ENCODE measurements around the gene UTS2R.

Gene UTS2R

GRCh38 chr17:82342361-82343079 lies 29.0 kb upstream of the UTS2R start:
- no CpG with 5 or more reads among the region's 28 CpGs for WGBS (ENCODE audit: extremely low coverage, insufficient coverage, insufficient read length)
- Histone ChIP-seq H3K79me1 (ENCODE audit: low read length) (peaks cover 21% of the 10 kb centered on the region), H3K4me1 (ENCODE audit: control insufficient read depth in 1 of 2, insufficient read depth in 2 of 2, low read length in 2 of 2) (peaks cover 24 to 33% of the 10 kb centered on the region in 2 experiments), H4K12ac (ENCODE audit: low read depth, low read length) (no peak overlapping the region), H3K23ac (ENCODE audit: low read length) (no peak overlapping the region), H4K91ac (ENCODE audit: low read depth, low read length) (peak overlapping the region; percentile 20), H3K9ac (ENCODE audit: low read length) (no peak overlapping the region), H3K14ac (ENCODE audit: low read length) (peak overlapping the region; percentile 17), H3K4me3 (ENCODE audit: low read depth, low read length) (no peak overlapping the region), H2AK5ac (ENCODE audit: low read length) (peak overlapping the region; percentile 9), H2BK5ac (ENCODE audit: low read depth, low read length, poor library complexity) (no peak overlapping the region), H3K4ac (ENCODE audit: low read depth, low read length) (no peak overlapping the region), H3K27me3 (ENCODE audit: insufficient read depth, low read length) (no peaks in the 10 kb centered on the region), H3K36me3 (ENCODE audit: control insufficient read depth in 1 of 2, insufficient read depth in 2 of 2, low read length in 2 of 2) (no peaks in the 10 kb centered on the region), H2BK120ac (ENCODE audit: insufficient read depth, low read length, poor library complexity) (peak overlapping the region; percentile 11), H3K9me3 (ENCODE audit: insufficient read depth, low read depth, low read length) (peaks cover 8% of the 10 kb centered on the region), H2BK12ac (ENCODE audit: low read length) (peak overlapping the region; percentile 42), H4K8ac (ENCODE audit: low read depth, low read length) (no peak overlapping the region), H2AFZ (ENCODE audit: insufficient read depth, low read length, poor library complexity) (no peak overlapping the region), H3K18ac (ENCODE audit: low read length) (no peak overlapping the region), H3K4me2 (ENCODE audit: low read length) (no peak overlapping the region), H3K79me2 (ENCODE audit: control insufficient read depth, insufficient read depth, low read length, poor library complexity) (peaks cover 8% of the 10 kb centered on the region), H3K27ac (ENCODE audit: low read depth, low read length) (no peak overlapping the region)
- no peak for DNase-seq

- no peak overlapping the region for H3K18ac ChIP-seq (ENCODE audit: low read length)
- no peak overlapping the region for H2BK12ac ChIP-seq (ENCODE audit: low read length)
- H2BK5ac ChIP-seq (ENCODE audit: low read depth, low read length, poor library complexity), result no peak overlapping the region
- no peak overlapping the region for H3K4me3 ChIP-seq (ENCODE audit: low read depth, low read length)
- no peak overlapping the region for H4K12ac ChIP-seq (ENCODE audit: low read depth, low read length)
- H2AFZ ChIP-seq (ENCODE audit: insufficient read depth, low read length, poor library complexity), result no peak overlapping the region
- WGBS (ENCODE audit: extremely low coverage, insufficient coverage, insufficient read length), result no CpG with 5 or more reads among the region's 5 CpGs
- peaks cover 19% of the 10 kb centered on the region for H3K79me1 ChIP-seq (ENCODE audit: low read length)
- H3K23ac ChIP-seq (ENCODE audit: low read length), result no peak overlapping the region
- no peak overlapping the region for H3K9ac ChIP-seq (ENCODE audit: low read length)
- H3K4me2 ChIP-seq (ENCODE audit: low read length), result no peak overlapping the region
- no peak overlapping the region for H4K91ac ChIP-seq (ENCODE audit: low read depth, low read length)
- no peak overlapping the region for H3K4ac ChIP-seq (ENCODE audit: low read depth, low read length)
- H3K9me3 ChIP-seq (ENCODE audit: insufficient read depth, low read depth, low read length), result peaks cover 8% of the 10 kb centered on the region
- H3K36me3 ChIP-seq (ENCODE audit: control insufficient read depth in 1 of 2, insufficient read depth in 2 of 2, low read length in 2 of 2), result no peaks in the 10 kb centered on the region
- peaks cover 8% of the 10 kb centered on the region for H3K79me2 ChIP-seq (ENCODE audit: control insufficient read depth, insufficient read depth, low read length, poor library complexity)
- no peak overlapping the region for H2AK5ac ChIP-seq (ENCODE audit: low read length)
- H4K8ac ChIP-seq (ENCODE audit: low read depth, low read length), result no peak overlapping the region
- H2BK120ac ChIP-seq (ENCODE audit: insufficient read depth, low read length, poor library complexity), result no peak overlapping the region
- no peak overlapping the region for H3K14ac ChIP-seq (ENCODE audit: low read length)
- no peak for DNase-seq
- H3K4me1 ChIP-seq (ENCODE audit: control insufficient read depth in 1 of 2, insufficient read depth in 2 of 2, low read length in 2 of 2), result peaks cover 22 to 30% of the 10 kb centered on the region in 2 experiments
- H3K27me3 ChIP-seq (ENCODE audit: insufficient read depth, low read length), result no peaks in the 10 kb centered on the region
- no peak overlapping the region for H3K27ac ChIP-seq (ENCODE audit: low read depth, low read length)
Measured at GRCh38 chr17:82343560-82343959, 28.0 kb upstream of the UTS2R start.

- peak overlapping the region; percentile 14 for H2BK12ac ChIP-seq (ENCODE audit: low read length)
- no peak overlapping the region for H2AK5ac ChIP-seq (ENCODE audit: low read length)
- H3K27ac ChIP-seq (ENCODE audit: low read depth, low read length), result peak overlapping the region; percentile 16
- H3K23ac ChIP-seq (ENCODE audit: low read length), result no peak overlapping the region
- H2BK5ac ChIP-seq (ENCODE audit: low read depth, low read length, poor library complexity), result peak overlapping the region; percentile 20
- H3K14ac ChIP-seq (ENCODE audit: low read length), result peak overlapping the region; percentile 0
- H3K79me2 ChIP-seq (ENCODE audit: control insufficient read depth, insufficient read depth, low read length, poor library complexity), result peaks cover 3% of the 10 kb centered on the region
- no peaks in the 10 kb centered on the region for H3K27me3 ChIP-seq (ENCODE audit: insufficient read depth, low read length)
- H3K18ac ChIP-seq (ENCODE audit: low read length), result no peak overlapping the region
- no peaks in the 10 kb centered on the region for H3K36me3 ChIP-seq (ENCODE audit: control insufficient read depth in 1 of 2, insufficient read depth in 2 of 2, low read length in 2 of 2)
- WGBS (ENCODE audit: extremely low coverage, insufficient coverage, insufficient read length), result no CpG with 5 or more reads among the region's 24 CpGs
- peaks cover 8% of the 10 kb centered on the region for H3K9me3 ChIP-seq (ENCODE audit: insufficient read depth, low read depth, low read length)
- peaks cover 13% of the 10 kb centered on the region for H3K79me1 ChIP-seq (ENCODE audit: low read length)
- peaks cover 19 to 28% of the 10 kb centered on the region in 2 experiments for H3K4me1 ChIP-seq (ENCODE audit: control insufficient read depth in 1 of 2, insufficient read depth in 2 of 2, low read length in 2 of 2)
- no peak overlapping the region for H3K4me3 ChIP-seq (ENCODE audit: low read depth, low read length)
- DNase-seq, result peak in 1 of 2 donors; percentile 9
- H3K4me2 ChIP-seq (ENCODE audit: low read length), result peak overlapping the region; percentile 30
- H2AFZ ChIP-seq (ENCODE audit: insufficient read depth, low read length, poor library complexity), result no peak overlapping the region
- H4K8ac ChIP-seq (ENCODE audit: low read depth, low read length), result no peak overlapping the region
- no peak overlapping the region for H4K12ac ChIP-seq (ENCODE audit: low read depth, low read length)
- no peak overlapping the region for H3K9ac ChIP-seq (ENCODE audit: low read length)
- H3K4ac ChIP-seq (ENCODE audit: low read depth, low read length), result no peak overlapping the region
- peak overlapping the region; percentile 20 for H2BK120ac ChIP-seq (ENCODE audit: insufficient read depth, low read length, poor library complexity)
- H4K91ac ChIP-seq (ENCODE audit: low read depth, low read length), result peak overlapping the region; percentile 44
Measured at GRCh38 chr17:82344175-82344907, 27.2 kb upstream of the UTS2R start.

- peak overlapping the region; percentile 80 for H4K91ac ChIP-seq (ENCODE audit: low read depth, low read length)
- H3K23ac ChIP-seq (ENCODE audit: low read length), result no peak overlapping the region
- H2AK5ac ChIP-seq (ENCODE audit: low read length), result peak overlapping the region; percentile 20
- no peaks in the 10 kb centered on the region for H3K27me3 ChIP-seq (ENCODE audit: insufficient read depth, low read length)
- H3K79me2 ChIP-seq (ENCODE audit: control insufficient read depth, insufficient read depth, low read length, poor library complexity), result no peaks in the 10 kb centered on the region
- peak overlapping the region; percentile 13 for H2BK12ac ChIP-seq (ENCODE audit: low read length)
- peaks cover 6% of the 10 kb centered on the region for H3K9me3 ChIP-seq (ENCODE audit: insufficient read depth, low read depth, low read length)
- peaks cover 16 to 30% of the 10 kb centered on the region in 2 experiments for H3K4me1 ChIP-seq (ENCODE audit: control insufficient read depth in 1 of 2, insufficient read depth in 2 of 2, low read length in 2 of 2)
- no peak overlapping the region for H4K12ac ChIP-seq (ENCODE audit: low read depth, low read length)
- no peak overlapping the region for H3K4ac ChIP-seq (ENCODE audit: low read depth, low read length)
- DNase-seq, result no peak
- H3K79me1 ChIP-seq (ENCODE audit: low read length), result peaks cover 9% of the 10 kb centered on the region
- no peak overlapping the region for H3K4me3 ChIP-seq (ENCODE audit: low read depth, low read length)
- peak overlapping the region; percentile 8 for H4K8ac ChIP-seq (ENCODE audit: low read depth, low read length)
- H3K18ac ChIP-seq (ENCODE audit: low read length), result peak overlapping the region; percentile 8
- H3K27ac ChIP-seq (ENCODE audit: low read depth, low read length), result peak overlapping the region; percentile 16
- H2BK120ac ChIP-seq (ENCODE audit: insufficient read depth, low read length, poor library complexity), result peak overlapping the region; percentile 13
- no CpG with 5 or more reads among the region's 42 CpGs for WGBS (ENCODE audit: extremely low coverage, insufficient coverage, insufficient read length)
- peak overlapping the region; percentile 27 for H3K14ac ChIP-seq (ENCODE audit: low read length)
- peak overlapping the region; percentile 8 for H2BK5ac ChIP-seq (ENCODE audit: low read depth, low read length, poor library complexity)
- no peak overlapping the region for H3K4me2 ChIP-seq (ENCODE audit: low read length)
- no peak overlapping the region for H2AFZ ChIP-seq (ENCODE audit: insufficient read depth, low read length, poor library complexity)
- no peak overlapping the region for H3K9ac ChIP-seq (ENCODE audit: low read length)
- no peaks in the 10 kb centered on the region for H3K36me3 ChIP-seq (ENCODE audit: control insufficient read depth in 1 of 2, insufficient read depth in 2 of 2, low read length in 2 of 2)
Measured at GRCh38 chr17:82345151-82345976, 26.2 kb upstream of the UTS2R start.
